ENCODE data around the gene NHS. TPM values are rescaled to one million over a fixed set of nuclear protein-coding genes. Genes with fewer than 3 reads are reported as not detected.

Gene NHS
- total RNA-seq, 1 donor from 2014 or later: 7.3 TPM

GRCh38 chrX:17768997-17769396 lies 394.0 kb downstream of the NHS start:
- Mint-ChIP-seq H3K27ac (no peak overlapping the region), H3K4me3 (no peak overlapping the region), H3K36me3 (ENCODE audit: low read depth) (no peaks in the 10 kb centered on the region), H3K9me3 (no peaks in the 10 kb centered on the region), H3K4me1 (no peaks in the 10 kb centered on the region), H3K27me3 (no peaks in the 10 kb centered on the region)
- no peak for DNase-seq
- intact Hi-C loops (cut with micrococcal nuclease): no loop called here

DNA sequence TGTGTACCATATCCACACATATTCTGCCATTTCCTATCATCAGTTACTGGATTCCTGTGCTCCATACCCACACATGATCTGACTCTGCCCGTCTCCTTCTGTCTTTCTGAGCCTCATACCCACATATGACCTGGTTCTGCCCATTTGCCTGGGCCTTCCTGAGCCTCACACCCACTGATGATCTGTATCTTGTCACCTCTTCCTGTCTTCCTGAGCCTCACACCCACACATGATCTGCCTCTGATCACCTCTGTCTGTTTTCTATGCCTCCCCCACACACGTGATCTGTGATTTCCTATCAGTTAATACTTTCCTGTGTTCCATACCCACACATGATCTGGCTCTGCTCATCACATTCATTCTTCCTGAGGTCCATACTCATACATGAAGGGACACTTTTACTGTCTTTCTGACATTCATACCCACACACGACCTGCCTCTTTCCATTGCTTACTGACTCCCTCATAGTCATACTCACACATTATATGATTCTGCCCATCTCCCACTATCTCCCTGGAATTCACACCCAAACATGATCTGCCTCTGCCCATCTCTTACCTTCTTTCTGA lies 394.8 kb downstream of the NHS start:
- H3K4me1 Mint-ChIP-seq: no peaks in the 10 kb centered on the region
- H3K36me3 Mint-ChIP-seq (ENCODE audit: low read depth): no peaks in the 10 kb centered on the region
- DNase-seq: peak; percentile 54
- H3K27ac Mint-ChIP-seq: no peak overlapping the region
- no peaks in the 10 kb centered on the region for H3K9me3 Mint-ChIP-seq
- intact Hi-C loops (cut with micrococcal nuclease): no loop called here
- H3K4me3 Mint-ChIP-seq: no peak overlapping the region
- no peaks in the 10 kb centered on the region for H3K27me3 Mint-ChIP-seq

GRCh38 chrX:17773221-17773876 lies 398.3 kb downstream of the NHS start:
- Mint-ChIP-seq H3K27ac (no peak overlapping the region), H3K4me3 (no peak overlapping the region), H3K4me1 (no peaks in the 10 kb centered on the region), H3K27me3 (no peaks in the 10 kb centered on the region), H3K9me3 (no peaks in the 10 kb centered on the region), H3K36me3 (ENCODE audit: low read depth) (no peaks in the 10 kb centered on the region)
- intact Hi-C loops (cut with micrococcal nuclease): no loop called here
- no peak for DNase-seq

DNA sequence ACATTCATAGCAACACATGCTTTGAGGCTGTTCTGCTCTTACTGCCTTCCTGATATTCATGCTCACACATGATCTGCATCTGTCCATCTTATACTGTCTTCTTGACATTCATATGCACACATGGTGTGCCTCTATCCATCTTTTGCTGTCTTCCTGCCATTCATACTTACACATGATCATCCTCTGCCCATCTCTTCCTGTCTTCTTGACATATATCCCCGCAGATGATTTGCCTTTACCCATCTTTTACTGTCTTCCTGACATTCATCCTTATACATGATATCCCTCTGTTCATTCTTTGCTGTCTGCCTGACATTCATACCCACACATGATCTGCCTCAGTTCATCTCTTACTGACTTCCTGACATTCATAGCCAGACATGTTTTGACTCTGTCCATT lies 399.1 kb downstream of the NHS start:
- Mint-ChIP-seq H3K27ac (no peak overlapping the region), H3K36me3 (ENCODE audit: low read depth) (no peaks in the 10 kb centered on the region), H3K4me3 (no peak overlapping the region), H3K9me3 (no peaks in the 10 kb centered on the region), H3K27me3 (no peaks in the 10 kb centered on the region), H3K4me1 (no peaks in the 10 kb centered on the region)
- DNase-seq: no peak
- intact Hi-C loops (cut with micrococcal nuclease): no loop called here

- no peaks in the 10 kb centered on the region for H3K27me3 Mint-ChIP-seq
- intact Hi-C loops (cut with micrococcal nuclease): no loop called here
- no peak overlapping the region for H3K4me3 Mint-ChIP-seq
- no peaks in the 10 kb centered on the region for H3K36me3 Mint-ChIP-seq (ENCODE audit: low read depth)
- peaks cover 3% of the 10 kb centered on the region for H3K9me3 Mint-ChIP-seq
- no peak for DNase-seq
- H3K27ac Mint-ChIP-seq: no peak overlapping the region
- H3K4me1 Mint-ChIP-seq: no peaks in the 10 kb centered on the region
Measured at GRCh38 chrX:17778997-17779396, 404.0 kb downstream of the NHS start.

- Mint-ChIP-seq H3K27ac (no peak overlapping the region), H3K9me3 (peaks cover 3% of the 10 kb centered on the region), H3K27me3 (no peaks in the 10 kb centered on the region), H3K4me1 (no peaks in the 10 kb centered on the region), H3K36me3 (ENCODE audit: low read depth) (no peaks in the 10 kb centered on the region), H3K4me3 (no peak overlapping the region)
- intact Hi-C loops (cut with micrococcal nuclease): no loop called here
- no peak for DNase-seq
Measured at GRCh38 chrX:17779434-17779833, 404.4 kb downstream of the NHS start.
